A549 (cell line): ENCODE measurements around the gene ACD. TPM values are rescaled to one million over a fixed set of nuclear protein-coding genes. Genes with fewer than 3 reads are reported as not detected.

ENCODE experiments used
- ATAC-seq, 2 experiments: fragments of 200-7000 bp in 1 of 2; fragments of >200 bp in 1 of 2; cut with Nextera tagmentation in 1 of 2; cut with Tn5 transposase in 1 of 2; 3 replicates each; pipeline versions ENCODE4 v1.8.0 to v1.9.1; 2018 to 2020; ENCODE audit warnings: mild to moderate bottlenecking in 1 of 2, moderate library complexity in 1 of 2
- CTCF ChIA-PET: fragments of 300-600 bp; sonication (Branson Sonifier 250); formaldehyde crosslinking; extraction: SDS; loops from one replicate; lab custom pipeline; 2021; ENCODE audit warnings: antibody characterized with exemption, inconsistent platforms; lab: Yijun Ruan, JAX
- POLR2A ChIA-PET: fragments of 350-600 bp; formaldehyde crosslinking; extraction: SDS; loops from one replicate; lab custom pipeline; 2021; ENCODE audit warnings: antibody characterized with exemption, inconsistent platforms; lab: Yijun Ruan, JAX
- DNase-seq, 2 experiments: peaks; one replicate each; pipeline versions ENCODE4 v3.0.0 to v3.0.0-alpha.2; 2011 to 2016; ENCODE audit warnings: low read depth in 1 of 2, low spot score in 1 of 2
- FAIRE-seq: peaks from 2 replicates; lab custom pipeline; 2011; peaks lifted over from hg19 to GRCh38; lab: Jason Lieb, UNC
- H3K27ac ChIP-seq, 2 experiments: fragments of >200 bp; sonication (Bioruptor Twin); formaldehyde crosslinking; 3 replicates each; pipeline ENCODE4 v1.5.1; 2016 to 2017
- H3K4me1 ChIP-seq: fragments of >200 bp; sonication (Bioruptor Twin); formaldehyde crosslinking; 3 replicates; pipeline ENCODE4 v1.6.1; 2016
- H3K4me2 ChIP-seq: fragments of >200 bp; sonication (Bioruptor Twin); formaldehyde crosslinking; 3 replicates; pipeline ENCODE4 v1.6.1; 2016
- H3K4me3 ChIP-seq: fragments of >200 bp; sonication (Bioruptor Twin); formaldehyde crosslinking; 3 replicates; pipeline ENCODE4 v1.5.1; 2016
- H3K9me3 ChIP-seq: fragments of >200 bp; sonication (Bioruptor Twin); formaldehyde crosslinking; 3 replicates; pipeline ENCODE4 v1.6.1; 2016
- ATOH8 ChIP-seq: fragments of 250-450 bp; sonication (Bioruptor Pico); IDR thresholded peaks from 2 replicates; pipeline ENCODE4 v1.5.0; 2020; ENCODE audit warnings: low read depth, mild to moderate bottlenecking, moderate library complexity
- BCL3 ChIP-seq: fragments of >200 bp; sonication (Bioruptor Twin); formaldehyde crosslinking; IDR thresholded peaks from 3 replicates; pipeline ENCODE4 v1.6.1; 2016
- CTCF ChIP-seq: fragments of >200 bp; sonication (Bioruptor Twin); formaldehyde crosslinking; IDR thresholded peaks from 3 replicates; pipeline ENCODE4 v1.5.1; 2016
- EHF ChIP-seq: fragments of 250-450 bp; sonication (Bioruptor Pico); IDR thresholded peaks from 2 replicates; pipeline ENCODE4 v1.5.0; 2020; ENCODE audit warnings: mild to moderate bottlenecking
- EHMT2 ChIP-seq: fragments of 200-600 bp; sonication (generic); IDR thresholded peaks from 2 replicates; pipeline ENCODE4 v1.6.1; 2016; ENCODE audit warnings: antibody characterized with exemption, low read depth, mild to moderate bottlenecking, moderate library complexity
- ESRRA ChIP-seq: fragments of 150-350 bp; IDR thresholded peaks from 2 replicates; pipeline ENCODE4 v1.6.1; 2014; ENCODE audit warnings: mild to moderate bottlenecking, low read length, borderline replicate concordance
- HOXB13 ChIP-seq: fragments of 250-450 bp; sonication (Bioruptor Pico); IDR thresholded peaks from 2 replicates; pipeline ENCODE4 v1.5.0; 2020; ENCODE audit warnings: low read depth, mild to moderate bottlenecking, moderate library complexity
- HOXB5 ChIP-seq: fragments of 250-450 bp; sonication (Bioruptor Pico); IDR thresholded peaks from 2 replicates; pipeline ENCODE4 v1.5.0; 2020; ENCODE audit warnings: mild to moderate bottlenecking, moderate library complexity
- KDM1A ChIP-seq: fragments of 200-600 bp; sonication (generic); IDR thresholded peaks from 2 replicates; pipeline ENCODE4 v1.6.1; 2016; ENCODE audit warnings: low read depth, mild to moderate bottlenecking
- KDM5A ChIP-seq: fragments of 200-600 bp; sonication (generic); IDR thresholded peaks from 2 replicates; pipeline ENCODE4 v1.6.1; 2016; ENCODE audit warnings: antibody characterized with exemption, mild to moderate bottlenecking
- NPAS2 ChIP-seq: fragments of 250-450 bp; sonication (Bioruptor Pico); IDR thresholded peaks from 2 replicates; pipeline ENCODE4 v1.8.0; 2022; ENCODE audit warnings: mild to moderate bottlenecking, moderate library complexity, borderline replicate concordance
- PBX3 ChIP-seq: IDR thresholded peaks from 2 replicates; pipeline ENCODE4 v1.6.1; 2012
- RAD21 ChIP-seq, 2 experiments: fragments of >200 bp in 1 of 2; sonication (Bioruptor Twin) in 1 of 2; formaldehyde crosslinking in 1 of 2; IDR thresholded peaks in 1 of 2; conservative IDR thresholded peaks in 1 of 2; 2 replicates in 1 of 2; 3 replicates in 1 of 2; pipeline ENCODE4 v1.6.1; 2012 to 2018; ENCODE audit warnings: inconsistent platforms in 1 of 2
- RCOR1 ChIP-seq: fragments of 150-350 bp; IDR thresholded peaks from 2 replicates; pipeline ENCODE4 v1.6.1; 2014; ENCODE audit warnings: antibody characterized with exemption, low read length, low read depth
- RFX5 ChIP-seq: fragments of 450-650 bp; IDR thresholded peaks from 2 replicates; pipeline ENCODE4 v1.7.1; 2014; ENCODE audit warnings: antibody characterized with exemption, mild to moderate bottlenecking, moderate library complexity
- SMC3 ChIP-seq: fragments of >200 bp; sonication (Bioruptor Twin); formaldehyde crosslinking; IDR thresholded peaks from 3 replicates; pipeline ENCODE4 v1.6.1; 2018; ENCODE audit warnings: inconsistent platforms
- whole genome bisulfite sequencing: methylation state at CpG from one replicate; pipeline ENCODE4 v1.1.6; 2017; ENCODE audit errors: missing lambda C conversion rate; 5-methylcytosine and 5-hydroxymethylcytosine counted together
- polyA plus RNA-seq, 4 experiments: library from polyadenylated mRNA; depleted of rRNA in 3 of 4; stranded (reverse); fragments of >200 nt; fragmentation: RNase III in 1 of 4; extraction: RNeasy Plus Mini Kit Qiagen cat#74134 plus additional on column Dnase treatment in 1 of 4; gene quantifications; 2 replicates in 3 of 4; 3 replicates in 1 of 4; pipeline ENCODE4 v1.2.3, GENCODE V29; 2011 to 2017
- TF ChIP-seq, protein P1 (sequence below): fragments of 250-450 bp; sonication (Bioruptor Pico); IDR thresholded peaks from 2 replicates; pipeline ENCODE4 v1.5.0; 2021; ENCODE audit warnings: mild to moderate bottlenecking, moderate library complexity, borderline replicate concordance
- TF ChIP-seq, protein P2 (sequence below): fragments of >200 bp; sonication (Bioruptor Twin); formaldehyde crosslinking; IDR thresholded peaks from 2 replicates; pipeline ENCODE4 v1.6.1; 2016
- TF ChIP-seq, protein P3 (sequence below): fragments of 200-600 bp; sonication (generic); IDR thresholded peaks from 2 replicates; pipeline ENCODE4 v1.6.1; 2016; ENCODE audit warnings: antibody characterized with exemption, mild to moderate bottlenecking, moderate library complexity

ACD gene
- polyA plus RNA-seq, 2 of the 4 experiments (the other 2 are of a cell fraction), result 19.4 to 26.4 TPM

- Histone ChIP-seq H3K9me3 (no peaks in the 10 kb centered on the region), H3K4me3 (no peak overlapping the region), H3K27ac (no peak overlapping the region), H3K4me2 (no peak overlapping the region), H3K4me1 (no peaks in the 10 kb centered on the region)
- FAIRE-seq (no peak), DNase-seq (peak in 1 of 2 experiments; percentile 46), ATAC-seq (peak in 1 of 2 experiments; percentile 56; a peak in 3 of 6 replicates)
- POLR2A ChIA-PET, result no interaction called here
- TF ChIP-seq BCL3, result no peak
- TF ChIP-seq ATOH8 (CRISPR knock-in tag), result no peak
- TF ChIP-seq SMC3, result no peak
- TF ChIP-seq EHF, result no peak
- no peak for TF ChIP-seq RFX5
- TF ChIP-seq PBX3, result no peak
- TF ChIP-seq RAD21 (conservative IDR thresholded peaks at IDR 0.05 in 1 of 2, IDR thresholded peaks at IDR 0.05 in 1 of 2), result no peak
- TF ChIP-seq ESRRA, result no peak
- TF ChIP-seq NPAS2 (CRISPR knock-in tag), result no peak
- TF ChIP-seq, protein P1, sequence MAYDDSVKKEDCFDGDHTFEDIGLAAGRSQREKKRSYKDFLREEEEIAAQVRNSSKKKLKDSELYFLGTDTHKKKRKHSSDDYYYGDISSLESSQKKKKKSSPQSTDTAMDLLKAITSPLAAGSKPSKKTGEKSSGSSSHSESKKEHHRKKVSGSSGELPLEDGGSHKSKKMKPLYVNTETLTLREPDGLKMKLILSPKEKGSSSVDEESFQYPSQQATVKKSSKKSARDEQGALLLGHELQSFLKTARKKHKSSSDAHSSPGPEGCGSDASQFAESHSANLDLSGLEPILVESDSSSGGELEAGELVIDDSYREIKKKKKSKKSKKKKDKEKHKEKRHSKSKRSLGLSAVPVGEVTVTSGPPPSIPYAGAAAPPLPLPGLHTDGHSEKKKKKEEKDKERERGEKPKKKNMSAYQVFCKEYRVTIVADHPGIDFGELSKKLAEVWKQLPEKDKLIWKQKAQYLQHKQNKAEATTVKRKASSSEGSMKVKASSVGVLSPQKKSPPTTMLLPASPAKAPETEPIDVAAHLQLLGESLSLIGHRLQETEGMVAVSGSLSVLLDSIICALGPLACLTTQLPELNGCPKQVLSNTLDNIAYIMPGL (CRISPR knock-in tag), result no peak
- TF ChIP-seq CTCF, result no peak
- TF ChIP-seq, protein P2, sequence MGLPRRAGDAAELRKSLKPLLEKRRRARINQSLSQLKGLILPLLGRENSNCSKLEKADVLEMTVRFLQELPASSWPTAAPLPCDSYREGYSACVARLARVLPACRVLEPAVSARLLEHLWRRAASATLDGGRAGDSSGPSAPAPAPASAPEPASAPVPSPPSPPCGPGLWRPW, result no peak
- TF ChIP-seq EHMT2, result no peak
- no peak for TF ChIP-seq HOXB5
- no peak for TF ChIP-seq RCOR1
- TF ChIP-seq, protein P3, sequence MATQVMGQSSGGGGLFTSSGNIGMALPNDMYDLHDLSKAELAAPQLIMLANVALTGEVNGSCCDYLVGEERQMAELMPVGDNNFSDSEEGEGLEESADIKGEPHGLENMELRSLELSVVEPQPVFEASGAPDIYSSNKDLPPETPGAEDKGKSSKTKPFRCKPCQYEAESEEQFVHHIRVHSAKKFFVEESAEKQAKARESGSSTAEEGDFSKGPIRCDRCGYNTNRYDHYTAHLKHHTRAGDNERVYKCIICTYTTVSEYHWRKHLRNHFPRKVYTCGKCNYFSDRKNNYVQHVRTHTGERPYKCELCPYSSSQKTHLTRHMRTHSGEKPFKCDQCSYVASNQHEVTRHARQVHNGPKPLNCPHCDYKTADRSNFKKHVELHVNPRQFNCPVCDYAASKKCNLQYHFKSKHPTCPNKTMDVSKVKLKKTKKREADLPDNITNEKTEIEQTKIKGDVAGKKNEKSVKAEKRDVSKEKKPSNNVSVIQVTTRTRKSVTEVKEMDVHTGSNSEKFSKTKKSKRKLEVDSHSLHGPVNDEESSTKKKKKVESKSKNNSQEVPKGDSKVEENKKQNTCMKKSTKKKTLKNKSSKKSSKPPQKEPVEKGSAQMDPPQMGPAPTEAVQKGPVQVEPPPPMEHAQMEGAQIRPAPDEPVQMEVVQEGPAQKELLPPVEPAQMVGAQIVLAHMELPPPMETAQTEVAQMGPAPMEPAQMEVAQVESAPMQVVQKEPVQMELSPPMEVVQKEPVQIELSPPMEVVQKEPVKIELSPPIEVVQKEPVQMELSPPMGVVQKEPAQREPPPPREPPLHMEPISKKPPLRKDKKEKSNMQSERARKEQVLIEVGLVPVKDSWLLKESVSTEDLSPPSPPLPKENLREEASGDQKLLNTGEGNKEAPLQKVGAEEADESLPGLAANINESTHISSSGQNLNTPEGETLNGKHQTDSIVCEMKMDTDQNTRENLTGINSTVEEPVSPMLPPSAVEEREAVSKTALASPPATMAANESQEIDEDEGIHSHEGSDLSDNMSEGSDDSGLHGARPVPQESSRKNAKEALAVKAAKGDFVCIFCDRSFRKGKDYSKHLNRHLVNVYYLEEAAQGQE, result no peak
- no peak for TF ChIP-seq KDM5A
- TF ChIP-seq KDM1A, result no peak
- no peak for TF ChIP-seq HOXB13 (CRISPR knock-in tag)
- WGBS, result 91% methylated on average over 10 of the region's 10 CpGs
- CTCF ChIA-PET, result interaction anchor here (0.8 to 4.0 kb wide), 6 partner anchors 13 to 93 kb away, joined by 3 to 14 read pairs (median 6); partner anchors contain the start of gene CTCF
These were observed 46.3 kb downstream of the ACD start for GRCh38 chr16:67613808-67614207.
